WTC11 (cell line): ENCODE results near the gene PRC1. TPM values are rescaled to one million over a fixed set of nuclear protein-coding genes. Genes with fewer than 3 reads are reported as not detected.

ENCODE experiments used
- ATAC-seq: fragments of 200-7000 bp; cut with Tn5 transposase; 2 replicates; pipeline ENCODE4 v1.10.0; 2021; ENCODE audit warnings: mild to moderate bottlenecking, moderate library complexity
- CTCF ChIA-PET: fragments of 300-600 bp; sonication (Branson Sonifier 250); formaldehyde crosslinking; loops from one replicate; lab custom pipeline; 2021; ENCODE audit warnings: antibody characterized with exemption; lab: Charles Lee
- POLR2A ChIA-PET: fragments of 350-600 bp; sonication (Branson Sonifier 250); formaldehyde crosslinking; loops from one replicate; lab custom pipeline; 2021; ENCODE audit warnings: antibody characterized with exemption; lab: Charles Lee
- DNase-seq: peaks from one replicate; pipeline ENCODE4 v3.0.0; 2021; ENCODE audit warnings: low spot score
- H3K27ac Mint-ChIP-seq: 2 replicates; pipeline ENCODE4 v1.8.0; 2021; ENCODE audit warnings: mixed read lengths
- H3K27me3 Mint-ChIP-seq: 2 replicates; pipeline ENCODE4 v1.8.0; 2021; ENCODE audit warnings: low read depth, mild to moderate bottlenecking, moderate library complexity, mixed read lengths
- H3K36me3 Mint-ChIP-seq: 2 replicates; pipeline ENCODE4 v1.8.0; 2021; ENCODE audit warnings: mixed read lengths
- H3K4me1 Mint-ChIP-seq: 2 replicates; pipeline ENCODE4 v1.8.0; 2022; ENCODE audit warnings: mixed read lengths
- H3K4me3 Mint-ChIP-seq: 2 replicates; pipeline ENCODE4 v1.8.0; 2021; ENCODE audit warnings: mild to moderate bottlenecking, moderate library complexity, mixed read lengths
- H3K9me3 Mint-ChIP-seq: 2 replicates; pipeline ENCODE4 v1.8.0; 2021; ENCODE audit warnings: mixed read lengths
- ARID4B ChIP-seq: sonication (generic); formaldehyde crosslinking; IDR thresholded peaks from 2 replicates; pipeline ENCODE4 v1.8.0; 2023; ENCODE audit warnings: missing genetic modification reagents, mild to moderate bottlenecking, borderline replicate concordance
- CREM ChIP-seq: sonication (generic); formaldehyde crosslinking; IDR thresholded peaks from 2 replicates; pipeline ENCODE4 v1.8.1; 2022; ENCODE audit warnings: mild to moderate bottlenecking, missing genetic modification reagents, moderate library complexity
- E2F1 ChIP-seq: sonication (generic); formaldehyde crosslinking; IDR thresholded peaks from 2 replicates; pipeline ENCODE4 v1.8.0; 2022; ENCODE audit warnings: mild to moderate bottlenecking, missing genetic modification reagents
- MXD4 ChIP-seq: fragments of 250-450 bp; sonication (Bioruptor Pico); IDR thresholded peaks from 2 replicates; pipeline ENCODE4 v1.8.0; 2021; ENCODE audit warnings: mild to moderate bottlenecking, moderate library complexity, borderline replicate concordance
- NR3C1 ChIP-seq: sonication (generic); formaldehyde crosslinking; conservative IDR thresholded peaks from 2 replicates; pipeline ENCODE4 v1.8.1; 2023; ENCODE audit warnings: low read depth, mild to moderate bottlenecking, missing genetic modification reagents
- PRRX2 ChIP-seq: fragments of 250-450 bp; sonication (Bioruptor Pico); IDR thresholded peaks from 2 replicates; pipeline ENCODE4 v1.8.0; 2021; ENCODE audit warnings: mild to moderate bottlenecking
- RORB ChIP-seq: fragments of 250-450 bp; sonication (Bioruptor Pico); IDR thresholded peaks from 2 replicates; pipeline ENCODE4 v1.9.0; 2021; ENCODE audit warnings: mild to moderate bottlenecking
- TP53 ChIP-seq: sonication (generic); formaldehyde crosslinking; IDR thresholded peaks from 2 replicates; pipeline ENCODE4 v1.8.1; 2023; ENCODE audit warnings: mild to moderate bottlenecking, missing genetic modification reagents
- USF2 ChIP-seq: sonication (generic); formaldehyde crosslinking; IDR thresholded peaks from 2 replicates; pipeline ENCODE4 v1.8.1; 2023; ENCODE audit warnings: mild to moderate bottlenecking, missing genetic modification reagents, moderate library complexity
- ZBTB21 ChIP-seq: sonication (generic); formaldehyde crosslinking; IDR thresholded peaks from 2 replicates; pipeline ENCODE4 v1.8.1; 2023; ENCODE audit warnings: mild to moderate bottlenecking, missing genetic modification reagents, borderline replicate concordance
- ZNF263 ChIP-seq: sonication (generic); formaldehyde crosslinking; IDR thresholded peaks from 2 replicates; pipeline ENCODE4 v1.8.1; 2022; ENCODE audit warnings: low read depth, mild to moderate bottlenecking, moderate library complexity, missing genetic modification reagents
- ZNF512 ChIP-seq: sonication (generic); formaldehyde crosslinking; IDR thresholded peaks from 2 replicates; pipeline ENCODE4 v1.8.1; 2022; ENCODE audit warnings: missing genetic modification reagents, borderline replicate concordance
- total RNA-seq: library from RNA; stranded (reverse); gene quantifications from 3 replicates; pipeline ENCODE4 v1.2.3, GENCODE V29; 2021
- TF ChIP-seq, protein P1 (sequence below): sonication (generic); formaldehyde crosslinking; IDR thresholded peaks from 2 replicates; pipeline ENCODE4 v1.8.1; 2023; ENCODE audit warnings: mild to moderate bottlenecking, missing genetic modification reagents
- TF ChIP-seq, protein P2 (sequence below): sonication (generic); formaldehyde crosslinking; IDR thresholded peaks from 2 replicates; pipeline ENCODE4 v1.8.1; 2023; ENCODE audit warnings: mild to moderate bottlenecking, missing genetic modification reagents
- TF ChIP-seq, protein P3 (sequence below): fragments of 200-600 bp; IDR thresholded peaks from 2 replicates; pipeline ENCODE4 v1.8.0; 2022; ENCODE audit warnings: antibody characterized with exemption
- TF ChIP-seq, protein P4 (sequence below): fragments of 250-450 bp; sonication (Bioruptor Pico); IDR thresholded peaks from 2 replicates; pipeline ENCODE4 v1.9.0; 2021; ENCODE audit warnings: mild to moderate bottlenecking
- TF ChIP-seq, protein P5 (sequence below): fragments of 250-450 bp; sonication (Bioruptor Pico); IDR thresholded peaks from 2 replicates; pipeline ENCODE4 v1.8.0; 2021; ENCODE audit warnings: mild to moderate bottlenecking

Gene PRC1
- total RNA-seq, 1 experiment from 2014 or later, result 130 TPM

GRCh38 chr15:90946538-90946937 is 47.8 kb downstream of the PRC1 start (continued):
- TF ChIP-seq, protein P1, sequence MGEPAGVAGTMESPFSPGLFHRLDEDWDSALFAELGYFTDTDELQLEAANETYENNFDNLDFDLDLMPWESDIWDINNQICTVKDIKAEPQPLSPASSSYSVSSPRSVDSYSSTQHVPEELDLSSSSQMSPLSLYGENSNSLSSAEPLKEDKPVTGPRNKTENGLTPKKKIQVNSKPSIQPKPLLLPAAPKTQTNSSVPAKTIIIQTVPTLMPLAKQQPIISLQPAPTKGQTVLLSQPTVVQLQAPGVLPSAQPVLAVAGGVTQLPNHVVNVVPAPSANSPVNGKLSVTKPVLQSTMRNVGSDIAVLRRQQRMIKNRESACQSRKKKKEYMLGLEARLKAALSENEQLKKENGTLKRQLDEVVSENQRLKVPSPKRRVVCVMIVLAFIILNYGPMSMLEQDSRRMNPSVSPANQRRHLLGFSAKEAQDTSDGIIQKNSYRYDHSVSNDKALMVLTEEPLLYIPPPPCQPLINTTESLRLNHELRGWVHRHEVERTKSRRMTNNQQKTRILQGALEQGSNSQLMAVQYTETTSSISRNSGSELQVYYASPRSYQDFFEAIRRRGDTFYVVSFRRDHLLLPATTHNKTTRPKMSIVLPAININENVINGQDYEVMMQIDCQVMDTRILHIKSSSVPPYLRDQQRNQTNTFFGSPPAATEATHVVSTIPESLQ, result no peak
- TF ChIP-seq MXD4 (CRISPR knock-in tag) (no peak), ZNF263 (CRISPR knock-in tag) (no peak), NR3C1 (no peak), USF2 (CRISPR knock-in tag) (no peak)
- TF ChIP-seq, protein P2, sequence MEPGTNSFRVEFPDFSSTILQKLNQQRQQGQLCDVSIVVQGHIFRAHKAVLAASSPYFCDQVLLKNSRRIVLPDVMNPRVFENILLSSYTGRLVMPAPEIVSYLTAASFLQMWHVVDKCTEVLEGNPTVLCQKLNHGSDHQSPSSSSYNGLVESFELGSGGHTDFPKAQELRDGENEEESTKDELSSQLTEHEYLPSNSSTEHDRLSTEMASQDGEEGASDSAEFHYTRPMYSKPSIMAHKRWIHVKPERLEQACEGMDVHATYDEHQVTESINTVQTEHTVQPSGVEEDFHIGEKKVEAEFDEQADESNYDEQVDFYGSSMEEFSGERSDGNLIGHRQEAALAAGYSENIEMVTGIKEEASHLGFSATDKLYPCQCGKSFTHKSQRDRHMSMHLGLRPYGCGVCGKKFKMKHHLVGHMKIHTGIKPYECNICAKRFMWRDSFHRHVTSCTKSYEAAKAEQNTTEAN (CRISPR knock-in tag), result no peak
- TF ChIP-seq, all 79 proteins: peak for 0

- ATAC-seq, result no peak
- CTCF ChIA-PET, result interaction anchor here (1.2 to 3.6 kb wide), 2 partner anchors 12 to 13 kb away, joined by 3 to 23 read pairs; partner anchors contain the start of gene HDDC3
- Mint-ChIP-seq H3K27me3 (no peaks in the 10 kb centered on the region), H3K4me3 (no peak overlapping the region), H3K9me3 (no peaks in the 10 kb centered on the region), H3K4me1 (no peaks in the 10 kb centered on the region), H3K36me3 (peaks cover 72% of the 10 kb centered on the region), H3K27ac (no peak overlapping the region)
- POLR2A ChIA-PET, result no interaction called here
- no peak for DNase-seq
- no peak for TF ChIP-seq E2F1
- TF ChIP-seq RORB (CRISPR knock-in tag), result no peak
- TF ChIP-seq, protein P3, sequence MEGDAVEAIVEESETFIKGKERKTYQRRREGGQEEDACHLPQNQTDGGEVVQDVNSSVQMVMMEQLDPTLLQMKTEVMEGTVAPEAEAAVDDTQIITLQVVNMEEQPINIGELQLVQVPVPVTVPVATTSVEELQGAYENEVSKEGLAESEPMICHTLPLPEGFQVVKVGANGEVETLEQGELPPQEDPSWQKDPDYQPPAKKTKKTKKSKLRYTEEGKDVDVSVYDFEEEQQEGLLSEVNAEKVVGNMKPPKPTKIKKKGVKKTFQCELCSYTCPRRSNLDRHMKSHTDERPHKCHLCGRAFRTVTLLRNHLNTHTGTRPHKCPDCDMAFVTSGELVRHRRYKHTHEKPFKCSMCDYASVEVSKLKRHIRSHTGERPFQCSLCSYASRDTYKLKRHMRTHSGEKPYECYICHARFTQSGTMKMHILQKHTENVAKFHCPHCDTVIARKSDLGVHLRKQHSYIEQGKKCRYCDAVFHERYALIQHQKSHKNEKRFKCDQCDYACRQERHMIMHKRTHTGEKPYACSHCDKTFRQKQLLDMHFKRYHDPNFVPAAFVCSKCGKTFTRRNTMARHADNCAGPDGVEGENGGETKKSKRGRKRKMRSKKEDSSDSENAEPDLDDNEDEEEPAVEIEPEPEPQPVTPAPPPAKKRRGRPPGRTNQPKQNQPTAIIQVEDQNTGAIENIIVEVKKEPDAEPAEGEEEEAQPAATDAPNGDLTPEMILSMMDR, result no peak
- TF ChIP-seq CREM (CRISPR knock-in tag), result no peak
Measured at GRCh38 chr15:90945091-90945490, 49.2 kb downstream of the PRC1 start.

DNA sequence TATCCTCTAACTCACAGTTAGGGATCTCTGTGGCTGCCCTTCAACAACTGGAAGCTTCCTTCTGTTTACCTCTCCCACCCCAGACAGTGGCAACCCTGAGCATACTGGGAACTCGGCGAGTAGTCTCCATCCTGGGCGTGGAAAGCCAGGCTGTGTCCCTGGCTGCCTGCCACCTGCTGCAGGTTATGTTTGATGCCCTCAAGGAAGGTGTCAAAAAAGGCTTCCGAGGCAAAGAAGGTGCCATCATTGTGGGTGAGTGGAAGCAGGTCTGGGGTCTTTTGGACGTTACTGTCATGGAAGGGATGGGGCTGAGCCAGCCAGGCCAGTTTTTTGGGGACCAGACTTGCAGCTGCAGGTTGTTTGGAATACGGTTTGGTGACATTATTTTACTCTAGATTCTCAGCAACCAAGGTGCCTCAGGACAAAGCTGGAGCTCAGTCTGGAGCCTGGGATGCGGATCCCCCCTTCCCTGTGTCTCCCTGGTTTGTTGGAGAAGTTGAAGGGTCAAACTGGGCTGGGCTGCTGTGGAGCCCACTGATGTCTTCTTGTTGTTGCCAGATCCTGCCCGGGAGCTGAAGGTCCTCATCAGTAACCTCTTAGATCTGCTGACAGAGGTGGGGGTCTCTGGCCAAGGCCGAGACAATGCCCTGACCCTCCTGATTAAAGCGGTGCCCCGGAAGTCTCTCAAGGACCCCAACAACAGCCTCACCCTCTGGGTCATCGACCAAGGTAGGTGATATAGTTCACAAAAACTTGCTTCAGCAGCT is 51.8 kb downstream of the PRC1 start:
- DNase-seq (no peak), ATAC-seq (no peak)
- ChIA-PET POLR2A (no interaction called here), CTCF (interaction anchor here (1.4 to 3.6 kb wide), 3 partner anchors 11 to 15 kb away, joined by 5 to 15 read pairs (median 8); partner anchors contain the start of genes HDDC3 and RCCD1)
- no peaks in the 10 kb centered on the region for H3K4me1 Mint-ChIP-seq
- peaks cover 67% of the 10 kb centered on the region for H3K36me3 Mint-ChIP-seq
- H3K9me3 Mint-ChIP-seq, result no peaks in the 10 kb centered on the region
- H3K27ac Mint-ChIP-seq, result no peak overlapping the region
- H3K4me3 Mint-ChIP-seq, result no peak overlapping the region
- H3K27me3 Mint-ChIP-seq, result no peaks in the 10 kb centered on the region
- TF ChIP-seq PRRX2 (CRISPR knock-in tag), result no peak
- TF ChIP-seq ZNF512 (CRISPR knock-in tag), result no peak
- TF ChIP-seq ZBTB21 (CRISPR knock-in tag), result no peak
- no peak for TF ChIP-seq TP53
- no peak for TF ChIP-seq ARID4B (CRISPR knock-in tag)
- TF ChIP-seq, protein P4, sequence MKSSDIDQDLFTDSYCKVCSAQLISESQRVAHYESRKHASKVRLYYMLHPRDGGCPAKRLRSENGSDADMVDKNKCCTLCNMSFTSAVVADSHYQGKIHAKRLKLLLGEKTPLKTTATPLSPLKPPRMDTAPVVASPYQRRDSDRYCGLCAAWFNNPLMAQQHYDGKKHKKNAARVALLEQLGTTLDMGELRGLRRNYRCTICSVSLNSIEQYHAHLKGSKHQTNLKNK (CRISPR knock-in tag), result no peak
- TF ChIP-seq, protein P5, sequence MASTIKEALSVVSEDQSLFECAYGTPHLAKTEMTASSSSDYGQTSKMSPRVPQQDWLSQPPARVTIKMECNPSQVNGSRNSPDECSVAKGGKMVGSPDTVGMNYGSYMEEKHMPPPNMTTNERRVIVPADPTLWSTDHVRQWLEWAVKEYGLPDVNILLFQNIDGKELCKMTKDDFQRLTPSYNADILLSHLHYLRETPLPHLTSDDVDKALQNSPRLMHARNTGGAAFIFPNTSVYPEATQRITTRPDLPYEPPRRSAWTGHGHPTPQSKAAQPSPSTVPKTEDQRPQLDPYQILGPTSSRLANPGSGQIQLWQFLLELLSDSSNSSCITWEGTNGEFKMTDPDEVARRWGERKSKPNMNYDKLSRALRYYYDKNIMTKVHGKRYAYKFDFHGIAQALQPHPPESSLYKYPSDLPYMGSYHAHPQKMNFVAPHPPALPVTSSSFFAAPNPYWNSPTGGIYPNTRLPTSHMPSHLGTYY (CRISPR knock-in tag), result no peak
